Vagina (tissue), 2 donors: Measurements from ENCODE around the gene TMTC1. TPM values are rescaled to one million over a fixed set of nuclear protein-coding genes. Genes with fewer than 3 reads are reported as not detected.

ENCODE experiments used
- DNase-seq, 2 donors: peaks; one replicate each; pipeline ENCODE4 v3.0.0-alpha.2; 2017; ENCODE audit errors: extremely low spot score in 2 of 2
- H3K27ac ChIP-seq: fragments of 200-600 bp; sonication (generic); one replicate; pipeline ENCODE4 v1.5.1; 2019
- H3K27me3 ChIP-seq: fragments of 200-600 bp; sonication (generic); one replicate; pipeline ENCODE4 v1.5.1; 2019
- H3K36me3 ChIP-seq, 2 donors: fragments of 200-600 bp; sonication (generic); one replicate each; pipeline ENCODE4 v1.5.1; 2017 to 2019
- H3K4me1 ChIP-seq: fragments of 200-600 bp; sonication (generic); one replicate; pipeline ENCODE4 v1.5.1; 2019
- H3K4me3 ChIP-seq, 2 donors: fragments of 200-600 bp; sonication (generic); 1 replicate in 1 of 2; 2 replicates in 1 of 2; pipeline ENCODE4 v1.5.1; 2016 to 2019
- H3K9me3 ChIP-seq: fragments of 200-600 bp; sonication (generic); one replicate; pipeline ENCODE4 v1.5.1; 2019
- POLR2A ChIP-seq, 2 donors: fragments of 450-650 bp; IDR thresholded peaks; one replicate each; pipeline ENCODE4 v1.6.1; 2017; ENCODE audit warnings: antibody characterized with exemption in 2 of 2, mild to moderate bottlenecking in 2 of 2, moderate library complexity in 2 of 2
- POLR2AphosphoS5 ChIP-seq, 2 donors: sonication (generic); formaldehyde crosslinking; IDR thresholded peaks; one replicate each; pipeline ENCODE4 v1.9.0; 2017; ENCODE audit warnings: antibody characterized with exemption in 2 of 2, mild to moderate bottlenecking in 2 of 2, low read depth in 1 of 2; ENCODE audit not compliant: insufficient read depth in 1 of 2
- intact Hi-C: fragments of 100-400 bp; cut with DNase I; formaldehyde crosslinking; loops from one replicate; pipeline ENCODE4 v1.15.1; 2023
- total RNA-seq: library from RNA; depleted of rRNA; stranded (reverse); fragments of >200 nt; gene quantifications from one replicate; pipeline ENCODE4 v1.2.3, GENCODE V29; 2016
- TF ChIP-seq, protein P1 (sequence below), 3 experiments: fragments of 450-650 bp in 2 of 3; fragments of 200-600 bp in 1 of 3; sonication (generic) in 1 of 3; IDR thresholded peaks; one replicate each; pipeline ENCODE4 v1.5.1; 2017 to 2019; ENCODE audit warnings: antibody characterized with exemption in 3 of 3, mild to moderate bottlenecking in 2 of 3, moderate library complexity in 2 of 3

The TMTC1 gene
- total RNA-seq, 1 donor from 2014 or later: 63.8 TPM

DNA sequence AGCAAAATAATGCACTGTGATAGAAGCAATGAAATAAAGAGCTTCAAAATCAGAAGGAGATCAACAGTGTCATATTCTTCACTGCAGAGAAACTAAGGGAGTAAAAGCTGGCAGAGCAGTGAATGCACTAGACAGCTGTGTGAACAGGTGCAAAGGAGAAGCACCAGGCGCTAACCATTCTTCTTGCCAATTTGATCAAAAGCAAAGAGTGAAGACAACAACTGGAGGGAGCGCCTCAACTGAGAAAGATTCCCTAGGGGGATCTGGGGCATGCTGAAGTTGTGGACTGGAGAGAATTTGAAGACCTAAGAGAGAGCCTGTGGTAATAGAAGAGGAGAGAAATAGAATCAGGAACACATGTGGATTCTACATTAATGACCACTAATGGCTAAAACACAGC, 235.9 kb downstream of the TMTC1 start:
- peaks cover 34% of the 10 kb centered on the region for H3K4me1 ChIP-seq
- intact Hi-C loops: no loop called here
- no peaks in the 10 kb centered on the region for H3K36me3 ChIP-seq
- no peak overlapping the region for H3K27ac ChIP-seq
- H3K9me3 ChIP-seq: no peaks in the 10 kb centered on the region
- no peak for TF ChIP-seq POLR2A (IDR thresholded peaks at IDR 0.05)
- TF ChIP-seq, protein P1, sequence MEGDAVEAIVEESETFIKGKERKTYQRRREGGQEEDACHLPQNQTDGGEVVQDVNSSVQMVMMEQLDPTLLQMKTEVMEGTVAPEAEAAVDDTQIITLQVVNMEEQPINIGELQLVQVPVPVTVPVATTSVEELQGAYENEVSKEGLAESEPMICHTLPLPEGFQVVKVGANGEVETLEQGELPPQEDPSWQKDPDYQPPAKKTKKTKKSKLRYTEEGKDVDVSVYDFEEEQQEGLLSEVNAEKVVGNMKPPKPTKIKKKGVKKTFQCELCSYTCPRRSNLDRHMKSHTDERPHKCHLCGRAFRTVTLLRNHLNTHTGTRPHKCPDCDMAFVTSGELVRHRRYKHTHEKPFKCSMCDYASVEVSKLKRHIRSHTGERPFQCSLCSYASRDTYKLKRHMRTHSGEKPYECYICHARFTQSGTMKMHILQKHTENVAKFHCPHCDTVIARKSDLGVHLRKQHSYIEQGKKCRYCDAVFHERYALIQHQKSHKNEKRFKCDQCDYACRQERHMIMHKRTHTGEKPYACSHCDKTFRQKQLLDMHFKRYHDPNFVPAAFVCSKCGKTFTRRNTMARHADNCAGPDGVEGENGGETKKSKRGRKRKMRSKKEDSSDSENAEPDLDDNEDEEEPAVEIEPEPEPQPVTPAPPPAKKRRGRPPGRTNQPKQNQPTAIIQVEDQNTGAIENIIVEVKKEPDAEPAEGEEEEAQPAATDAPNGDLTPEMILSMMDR (IDR thresholded peaks at IDR 0.05): no peak
- TF ChIP-seq POLR2AphosphoS5 (IDR thresholded peaks at IDR 0.05; ENCODE audit: insufficient read depth in 1 of 2, low read depth in 1 of 2): no peak
- H3K27me3 ChIP-seq: no peaks in the 10 kb centered on the region
- DNase-seq: no peak
- H3K4me3 ChIP-seq: no peak overlapping the region

DNA sequence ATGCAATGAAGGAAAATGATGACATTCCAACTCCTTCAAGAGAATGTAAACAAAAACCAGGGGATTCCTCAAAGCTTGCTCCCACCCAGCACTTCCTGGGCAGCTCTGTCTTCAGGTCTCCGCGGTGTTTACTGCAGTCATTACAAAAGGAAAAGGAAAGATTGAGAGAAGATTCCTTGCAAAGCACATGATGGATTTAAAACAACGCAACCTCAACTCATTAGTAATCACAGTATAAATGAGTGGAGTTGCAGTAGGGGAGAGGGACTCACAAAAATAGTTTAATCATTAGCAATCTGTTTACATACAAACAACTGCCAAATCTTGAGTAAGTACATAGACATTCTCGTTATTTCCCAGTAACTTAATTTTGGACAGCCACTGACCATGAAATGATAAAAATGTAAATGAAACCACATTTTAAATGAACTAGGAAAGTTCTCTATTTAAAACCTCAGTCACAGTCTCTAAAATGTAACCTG, 236.6 kb downstream of the TMTC1 start:
- no peak overlapping the region for H3K4me3 ChIP-seq
- intact Hi-C loops: no loop called here
- H3K27ac ChIP-seq: peak overlapping the region; percentile 47
- no peak for DNase-seq
- no peaks in the 10 kb centered on the region for H3K9me3 ChIP-seq
- no peaks in the 10 kb centered on the region for H3K36me3 ChIP-seq
- peaks cover 34% of the 10 kb centered on the region for H3K4me1 ChIP-seq
- TF ChIP-seq POLR2AphosphoS5 (IDR thresholded peaks at IDR 0.05; ENCODE audit: insufficient read depth in 1 of 2, low read depth in 1 of 2) (no peak), POLR2A (IDR thresholded peaks at IDR 0.05) (no peak)
- TF ChIP-seq, protein P1 (IDR thresholded peaks at IDR 0.05): no peak
- H3K27me3 ChIP-seq: no peaks in the 10 kb centered on the region

DNA sequence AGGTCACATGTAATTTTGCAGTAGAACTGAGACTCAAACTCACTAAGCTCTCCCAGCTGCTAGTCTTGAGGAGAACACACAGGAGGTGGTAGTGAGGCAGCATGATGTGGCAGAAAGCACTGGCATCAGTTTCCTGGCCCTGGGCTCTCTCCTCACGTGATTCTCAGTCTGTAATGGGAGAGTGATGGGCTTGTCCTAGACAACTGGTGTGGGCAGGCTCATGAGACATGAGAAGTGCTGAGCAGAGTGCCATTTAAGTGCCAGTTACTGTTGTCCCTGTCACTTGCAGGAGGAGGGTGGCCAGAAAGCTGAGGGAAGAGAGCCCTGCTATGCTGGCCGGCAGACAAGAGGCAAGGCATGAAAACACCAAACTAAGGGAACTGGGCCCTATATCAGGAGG, 237.7 kb downstream of the TMTC1 start:
- H3K4me3 ChIP-seq: no peak overlapping the region
- TF ChIP-seq, protein P1 (IDR thresholded peaks at IDR 0.05): no peak
- TF ChIP-seq POLR2AphosphoS5 (IDR thresholded peaks at IDR 0.05; ENCODE audit: insufficient read depth in 1 of 2, low read depth in 1 of 2) (no peak), POLR2A (IDR thresholded peaks at IDR 0.05) (no peak)
- no peak for DNase-seq
- intact Hi-C loops: no loop called here
- H3K4me1 ChIP-seq: peaks cover 34% of the 10 kb centered on the region
- H3K27me3 ChIP-seq: no peaks in the 10 kb centered on the region
- H3K9me3 ChIP-seq: no peaks in the 10 kb centered on the region
- H3K36me3 ChIP-seq: no peaks in the 10 kb centered on the region
- H3K27ac ChIP-seq: peak overlapping the region; percentile 47

DNA sequence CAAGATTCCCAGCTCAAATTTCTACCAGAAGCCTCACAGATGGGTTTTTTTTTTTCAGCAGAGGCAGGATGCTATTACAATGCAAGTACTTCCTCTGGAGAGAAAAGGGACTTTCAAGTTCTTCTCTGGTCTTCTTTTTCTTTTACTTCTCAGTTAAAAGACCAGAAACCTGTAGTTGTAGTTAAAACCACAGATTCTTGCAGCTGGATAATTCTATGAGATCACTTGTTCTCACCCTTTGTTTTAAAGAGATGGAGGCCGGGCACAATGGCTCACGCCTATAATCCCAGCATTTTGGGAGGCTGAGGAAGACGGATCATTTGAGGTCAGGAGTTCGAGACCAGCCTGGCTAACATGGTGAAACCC, 238.7 kb downstream of the TMTC1 start:
- H3K36me3 ChIP-seq: no peaks in the 10 kb centered on the region
- no peaks in the 10 kb centered on the region for H3K27me3 ChIP-seq
- no peak for DNase-seq
- peaks cover 34% of the 10 kb centered on the region for H3K4me1 ChIP-seq
- H3K27ac ChIP-seq: no peak overlapping the region
- intact Hi-C loops: no loop called here
- TF ChIP-seq POLR2A (IDR thresholded peaks at IDR 0.05) (no peak), POLR2AphosphoS5 (IDR thresholded peaks at IDR 0.05; ENCODE audit: insufficient read depth in 1 of 2, low read depth in 1 of 2) (no peak)
- TF ChIP-seq, protein P1 (IDR thresholded peaks at IDR 0.05): no peak
- H3K4me3 ChIP-seq: no peak overlapping the region
- H3K9me3 ChIP-seq: no peaks in the 10 kb centered on the region

DNA sequence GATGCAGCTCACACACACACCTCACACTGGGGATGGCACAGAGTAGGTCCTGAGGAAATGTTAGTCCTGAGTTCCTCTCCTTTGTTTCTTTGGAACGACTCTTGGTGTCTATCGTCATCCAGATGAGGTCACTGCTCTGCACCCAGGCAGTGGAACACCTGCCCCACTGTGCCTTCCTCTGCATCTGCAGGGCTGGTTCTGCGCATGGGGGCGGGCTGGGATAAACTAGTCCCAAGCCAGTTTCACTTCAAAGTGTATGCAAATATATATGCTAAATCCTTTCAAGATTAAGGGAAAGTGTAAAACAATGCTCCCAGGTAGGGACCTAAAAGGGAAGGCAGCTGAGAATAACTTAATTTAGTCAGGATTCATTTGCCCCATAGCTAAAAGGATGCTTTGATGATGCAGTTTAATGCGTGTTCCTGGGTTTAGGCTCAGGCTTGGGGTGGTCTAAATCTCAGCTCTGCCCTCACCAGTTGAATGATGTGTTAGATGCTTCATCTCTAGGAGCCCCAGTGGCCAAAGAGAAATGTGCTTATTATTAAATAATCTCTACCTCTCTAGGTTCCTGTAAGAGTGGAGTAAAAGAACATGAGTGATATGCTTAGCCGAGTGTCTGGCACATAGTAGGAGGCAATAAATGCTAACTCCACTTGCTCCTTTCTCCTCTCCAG, 239.2 kb downstream of the TMTC1 start:
- intact Hi-C loops: no loop called here
- H3K27me3 ChIP-seq: no peaks in the 10 kb centered on the region
- DNase-seq: no peak
- no peak overlapping the region for H3K4me3 ChIP-seq
- H3K9me3 ChIP-seq: no peaks in the 10 kb centered on the region
- H3K27ac ChIP-seq: no peak overlapping the region
- H3K4me1 ChIP-seq: peaks cover 34% of the 10 kb centered on the region
- TF ChIP-seq, protein P1 (IDR thresholded peaks at IDR 0.05): no peak
- TF ChIP-seq POLR2A (IDR thresholded peaks at IDR 0.05) (no peak), POLR2AphosphoS5 (IDR thresholded peaks at IDR 0.05; ENCODE audit: insufficient read depth in 1 of 2, low read depth in 1 of 2) (no peak)
- H3K36me3 ChIP-seq: no peaks in the 10 kb centered on the region
